C4-2B (cell line): ENCODE measurements around the gene HIP1.

ENCODE experiments used
- H3K27ac ChIP-seq: fragments of 450-650 bp; 2 replicates; pipeline ENCODE4 v1.5.1; 2017
- CTCF ChIP-seq: fragments of 450-650 bp; conservative IDR thresholded peaks from 2 replicates; pipeline ENCODE4 v1.5.1; 2017; ENCODE audit warnings: mild to moderate bottlenecking
- ZFX ChIP-seq: fragments of 450-650 bp; IDR thresholded peaks from 2 replicates; pipeline ENCODE4 v1.6.1; 2017

HIP1 gene

GRCh38 chr7:75647709-75648438 lies 90.9 kb downstream of the HIP1 start:
- no peak overlapping the region for H3K27ac ChIP-seq
- TF ChIP-seq CTCF (no peak), ZFX (no peak)

- TF ChIP-seq ZFX: no peak
- no peak for TF ChIP-seq CTCF
- H3K27ac ChIP-seq: no peak overlapping the region
These were observed 92.1 kb downstream of the HIP1 start for GRCh38 chr7:75646571-75647102.

- no peak for TF ChIP-seq CTCF
- TF ChIP-seq ZFX: no peak
- no peak overlapping the region for H3K27ac ChIP-seq
These were observed 93.2 kb downstream of the HIP1 start for GRCh38 chr7:75645570-75645969.

- TF ChIP-seq CTCF: no peak
- no peak for TF ChIP-seq ZFX
- no peak overlapping the region for H3K27ac ChIP-seq
These were observed 94.2 kb downstream of the HIP1 start for GRCh38 chr7:75644589-75644988.

- no peak overlapping the region for H3K27ac ChIP-seq
- peak; percentile 97 for TF ChIP-seq CTCF
- no peak for TF ChIP-seq ZFX
These were observed 95.8 kb downstream of the HIP1 start for GRCh38 chr7:75642810-75643486.

GRCh38 chr7:75640201-75640600 lies 98.5 kb downstream of the HIP1 start:
- no peak for TF ChIP-seq CTCF
- no peak for TF ChIP-seq ZFX

GRCh38 chr7:75639886-75640190 lies 98.9 kb downstream of the HIP1 start:
- TF ChIP-seq ZFX: no peak
- no peak for TF ChIP-seq CTCF
- peak overlapping the region; percentile 67; the same call in 1 of the 2 replicates for H3K27ac ChIP-seq

More at GRCh38 chr7:75640201-75640600, 98.5 kb downstream of the HIP1 start:
- no peak overlapping the region for H3K27ac ChIP-seq
